ENCODE results near the gene ILKAP.

ILKAP gene

GRCh38 chr2:238237431-238238135 lies 34.1 kb upstream of the ILKAP start:
- no peak for DNase-seq (ENCODE audit: low read depth)

- DNase-seq (ENCODE audit: low read depth), result no peak
Measured at GRCh38 chr2:238236571-238236970, 33.1 kb upstream of the ILKAP start.

GRCh38 chr2:238235856-238236255 lies 32.4 kb upstream of the ILKAP start:
- no peak for DNase-seq (ENCODE audit: low read depth)

GRCh38 chr2:238235331-238235732 lies 31.8 kb upstream of the ILKAP start:
- DNase-seq (ENCODE audit: low read depth), result no peak

GRCh38 chr2:238233625-238234024 lies 30.1 kb upstream of the ILKAP start:
- no peak for DNase-seq (ENCODE audit: low read depth)

GRCh38 chr2:238231809-238232208 lies 28.3 kb upstream of the ILKAP start:
- no peak for DNase-seq (ENCODE audit: low read depth)

GRCh38 chr2:238231251-238231793 lies 27.8 kb upstream of the ILKAP start:
- DNase-seq (ENCODE audit: low read depth), result no peak

GRCh38 chr2:238230699-238231098 lies 27.2 kb upstream of the ILKAP start:
- DNase-seq (ENCODE audit: low read depth), result no peak

- no peak for DNase-seq (ENCODE audit: low read depth)
Measured at GRCh38 chr2:238228700-238229099, 25.2 kb upstream of the ILKAP start.

- DNase-seq (ENCODE audit: low read depth), result no peak
Measured at GRCh38 chr2:238227587-238228032, 24.1 kb upstream of the ILKAP start.

- DNase-seq (ENCODE audit: low read depth), result no peak
Measured at GRCh38 chr2:238226698-238227586, 23.4 kb upstream of the ILKAP start.

- no peak for DNase-seq (ENCODE audit: low read depth)
Measured at GRCh38 chr2:238225911-238226697, 22.6 kb upstream of the ILKAP start.

GRCh38 chr2:238225121-238225520 lies 21.6 kb upstream of the ILKAP start:
- DNase-seq (ENCODE audit: low read depth), result no peak

- DNase-seq (ENCODE audit: low read depth), result no peak
Measured at GRCh38 chr2:238224356-238225035, 21.0 kb upstream of the ILKAP start.

- DNase-seq (ENCODE audit: low read depth), result no peak
Measured at GRCh38 chr2:238220892-238221521, 17.5 kb upstream of the ILKAP start.

GRCh38 chr2:238220274-238220891 lies 16.9 kb upstream of the ILKAP start:
- DNase-seq (ENCODE audit: low read depth), result no peak

- no peak for DNase-seq (ENCODE audit: low read depth)
Measured at GRCh38 chr2:238216651-238217184, 13.2 kb upstream of the ILKAP start.

GRCh38 chr2:238207006-238207405 lies 3.5 kb upstream of the ILKAP start:
- no peak for DNase-seq (ENCODE audit: low read depth)

GRCh38 chr2:238203973-238204683 lies 633 bp upstream of the ILKAP start:
- no peak for DNase-seq (ENCODE audit: low read depth)
